ENCODE results near the gene AP1B1. TPM values are rescaled to one million over a fixed set of nuclear protein-coding genes. Genes with fewer than 3 reads are reported as not detected.

AP1B1 gene
- total and polyA plus RNA-seq, 2 of the 4 experiments (the other 2 are of a cell fraction) = 55.7 to 70.8 TPM

- Histone ChIP-seq H3K9ac (ENCODE audit: low read depth, low read length) (no peak overlapping the region), H2BK15ac (ENCODE audit: low read depth, low read length) (no peak overlapping the region), H2BK120ac (ENCODE audit: low read depth, low read length) (no peak overlapping the region), H3K14ac (replicated peaks; ENCODE audit: low read depth, low read length) (no peak overlapping the region), H2AK5ac (ENCODE audit: low read depth, low read length) (no peak overlapping the region), H4K5ac (ENCODE audit: low read depth, low read length) (no peak overlapping the region), H3K56ac (ENCODE audit: extremely low read depth, insufficient read depth, low read length) (no peak overlapping the region), H3K27me3 (ENCODE audit: control insufficient read depth, insufficient read depth, low read length) (no peaks in the 10 kb centered on the region), H3K9me1 (ENCODE audit: insufficient read depth, low read length) (peaks cover 4% of the 10 kb centered on the region; the same call in 1 of the 2 replicates), H3K9me3 (ENCODE audit: control insufficient read depth, insufficient read depth, low read length) (no peaks in the 10 kb centered on the region), H2AK9ac (replicated peaks; ENCODE audit: low read depth, low read length, poor library complexity) (no peak overlapping the region), H3K4ac (ENCODE audit: low read depth, low read length) (no peak overlapping the region), H3K36me3 (ENCODE audit: control insufficient read depth, insufficient read depth, low read length) (peaks cover 8% of the 10 kb centered on the region; the same call in 1 of the 2 replicates), H4K91ac (ENCODE audit: insufficient read depth, low read depth, low read length) (no peak overlapping the region), H3K18ac (ENCODE audit: low read depth, low read length) (no peak overlapping the region), H4K20me1 (ENCODE audit: insufficient read depth, low read length) (no peaks in the 10 kb centered on the region), H3K79me1 (ENCODE audit: low read depth in 1 of 2, low read length in 2 of 2) (peaks cover 29 to 57% of the 10 kb centered on the region in 2 experiments), H4K8ac (ENCODE audit: low read depth in 2 of 2, low read length in 2 of 2) (no peak overlapping the region), H3K27ac (ENCODE audit: insufficient read depth, low read length) (no peak overlapping the region), H2BK5ac (ENCODE audit: low read depth, low read length, poor library complexity, severe bottlenecking) (no peak overlapping the region), H3K4me1 (ENCODE audit: control insufficient read depth, insufficient read depth, low read length) (peaks cover 3% of the 10 kb centered on the region; the same call in 1 of the 2 replicates), H2AFZ (replicated peaks; ENCODE audit: low read length, poor library complexity) (no peak overlapping the region), H2BK20ac (ENCODE audit: low read depth, low read length) (no peak overlapping the region), H3K4me3 (ENCODE audit: insufficient read depth, low read depth, low read length) (no peak overlapping the region), H3K4me2 (ENCODE audit: low read depth, low read length) (no peak overlapping the region), H3K23ac (ENCODE audit: low read depth, low read length) (no peak overlapping the region)
- 96% methylated on average over 5 of the region's 6 CpGs; no CpG with 5 or more reads in 1 of the 2 experiments for WGBS, 2 experiments (ENCODE audit: extremely low coverage in 2 of 2, insufficient read length in 1 of 2)
- in situ Hi-C loops (cut with MboI; ENCODE audit: low sequenced_read_pairs) (no loop called here), dilution Hi-C loops (cut with HindIII; ENCODE audit: low sequenced_read_pairs, unreplicated experiment) (no loop called here), intact Hi-C loops (cut with micrococcal nuclease) (no loop called here)
- ATAC-seq (ENCODE audit: low read depth) (no peak), DNase-seq (no peak)
- BruUV-seq (replicated peaks) = no TSS peak
- TF ChIP-seq FOS (IDR thresholded peaks at IDR 0.05; ENCODE audit: low read depth, low read length) (no peak), POLR2A (IDR thresholded peaks at IDR 0.05; ENCODE audit: low read depth, low read length) (no peak), USF2 (IDR thresholded peaks at IDR 0.05; ENCODE audit: low read depth, low read length) (no peak), MAZ (IDR thresholded peaks at IDR 0.05; ENCODE audit: borderline replicate concordance, low read depth, low read length) (no peak), SMC3 (IDR thresholded peaks at IDR 0.05; ENCODE audit: low read depth, low read length) (no peak), CEBPB (IDR thresholded peaks at IDR 0.05; ENCODE audit: low read depth, low read length) (no peak), RCOR1 (IDR thresholded peaks at IDR 0.05; ENCODE audit: insufficient replicate concordance, low read length) (no peak), RAD21 (IDR thresholded peaks at IDR 0.05; ENCODE audit: low read length) (no peak), MXI1 (IDR thresholded peaks at IDR 0.05; ENCODE audit: borderline replicate concordance, low read depth, low read length) (no peak), NFE2L2 (IDR thresholded peaks at IDR 0.05; ENCODE audit: low read depth, low read length) (no peak), ELK1 (IDR thresholded peaks at IDR 0.05; ENCODE audit: borderline replicate concordance, low read depth, low read length) (no peak), CHD1 (IDR thresholded peaks at IDR 0.05; ENCODE audit: low read depth, low read length) (no peak)
- CTCF ChIA-PET = interaction anchor here (1.2 kb wide), 1 partner anchor 15 kb away, joined by 5 read pairs; no protein-coding TSS in a partner anchor
- POLR2A ChIA-PET (ENCODE audit: unreplicated experiment) = no interaction called here
Measured at GRCh38 chr22:29374401-29374800, 14.0 kb downstream of the AP1B1 start.

Data from IMR-90 (cell line).